GM12872 (cell line): Measurements from ENCODE around the gene CAMK2B.

Experiments used
- TF ChIP-seq, protein P1 (sequence below): IDR thresholded peaks from 3 replicates; pipeline ENCODE4 v1.5.1; 2011; ENCODE audit warnings: low read depth, mild to moderate bottlenecking, low read length, moderate library complexity; ENCODE audit not compliant: insufficient read depth

The CAMK2B gene

DNA sequence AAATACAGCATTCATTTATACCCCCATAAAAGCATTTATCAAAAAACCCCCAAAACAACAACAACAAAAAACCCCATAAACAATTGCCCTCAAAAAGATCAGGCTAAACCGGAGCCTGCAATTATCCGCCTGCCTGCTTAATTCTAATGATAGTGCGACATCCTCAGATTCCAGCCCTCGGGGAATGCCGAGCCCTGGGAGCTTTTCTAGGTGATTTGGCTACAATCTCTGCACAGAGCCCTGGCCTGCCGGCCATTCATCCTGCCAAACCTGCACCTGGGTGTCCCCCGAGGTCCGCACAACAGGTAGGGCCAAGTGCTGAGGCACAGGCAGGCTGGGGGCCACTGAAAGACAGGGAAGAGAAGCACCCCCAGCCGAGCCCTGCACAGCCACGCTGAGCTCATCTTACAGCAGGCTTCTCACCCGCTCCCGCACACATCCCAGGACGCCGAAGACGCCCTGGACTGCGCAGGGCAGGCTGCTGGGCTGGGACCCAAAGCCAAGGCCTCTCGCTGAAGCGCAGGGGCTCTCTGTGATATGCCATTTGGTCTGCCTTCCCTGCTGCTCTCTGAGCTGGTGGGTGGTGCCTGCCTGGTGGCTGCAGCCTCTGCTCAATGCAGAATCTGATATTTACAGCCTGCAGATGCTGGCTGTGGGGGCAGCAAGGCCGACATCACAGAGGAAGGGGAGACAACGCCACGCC, 57.5 kb downstream of the CAMK2B start:
- TF ChIP-seq, protein P1, sequence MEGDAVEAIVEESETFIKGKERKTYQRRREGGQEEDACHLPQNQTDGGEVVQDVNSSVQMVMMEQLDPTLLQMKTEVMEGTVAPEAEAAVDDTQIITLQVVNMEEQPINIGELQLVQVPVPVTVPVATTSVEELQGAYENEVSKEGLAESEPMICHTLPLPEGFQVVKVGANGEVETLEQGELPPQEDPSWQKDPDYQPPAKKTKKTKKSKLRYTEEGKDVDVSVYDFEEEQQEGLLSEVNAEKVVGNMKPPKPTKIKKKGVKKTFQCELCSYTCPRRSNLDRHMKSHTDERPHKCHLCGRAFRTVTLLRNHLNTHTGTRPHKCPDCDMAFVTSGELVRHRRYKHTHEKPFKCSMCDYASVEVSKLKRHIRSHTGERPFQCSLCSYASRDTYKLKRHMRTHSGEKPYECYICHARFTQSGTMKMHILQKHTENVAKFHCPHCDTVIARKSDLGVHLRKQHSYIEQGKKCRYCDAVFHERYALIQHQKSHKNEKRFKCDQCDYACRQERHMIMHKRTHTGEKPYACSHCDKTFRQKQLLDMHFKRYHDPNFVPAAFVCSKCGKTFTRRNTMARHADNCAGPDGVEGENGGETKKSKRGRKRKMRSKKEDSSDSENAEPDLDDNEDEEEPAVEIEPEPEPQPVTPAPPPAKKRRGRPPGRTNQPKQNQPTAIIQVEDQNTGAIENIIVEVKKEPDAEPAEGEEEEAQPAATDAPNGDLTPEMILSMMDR = no peak

DNA sequence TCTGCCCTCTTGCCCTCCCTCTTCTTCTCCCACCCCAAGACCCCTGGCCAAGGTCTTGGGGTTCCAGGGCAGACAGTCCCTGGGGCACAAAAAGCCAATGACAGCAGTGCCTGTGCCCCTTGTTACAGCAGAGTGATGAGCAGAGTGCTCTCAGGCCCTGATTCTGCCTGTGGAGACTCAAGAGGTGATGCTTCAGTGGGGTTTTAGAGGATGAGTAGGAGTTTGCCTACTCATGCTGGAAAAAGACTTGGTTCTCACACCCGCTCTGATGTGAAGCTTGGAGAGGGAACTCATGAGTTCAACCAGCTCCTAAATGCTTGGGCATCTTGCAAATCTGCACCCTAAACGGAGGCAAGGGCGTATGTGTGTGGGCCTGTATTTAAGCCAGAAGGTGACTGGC, 58.2 kb downstream of the CAMK2B start:
- TF ChIP-seq, protein P1 = no peak

DNA sequence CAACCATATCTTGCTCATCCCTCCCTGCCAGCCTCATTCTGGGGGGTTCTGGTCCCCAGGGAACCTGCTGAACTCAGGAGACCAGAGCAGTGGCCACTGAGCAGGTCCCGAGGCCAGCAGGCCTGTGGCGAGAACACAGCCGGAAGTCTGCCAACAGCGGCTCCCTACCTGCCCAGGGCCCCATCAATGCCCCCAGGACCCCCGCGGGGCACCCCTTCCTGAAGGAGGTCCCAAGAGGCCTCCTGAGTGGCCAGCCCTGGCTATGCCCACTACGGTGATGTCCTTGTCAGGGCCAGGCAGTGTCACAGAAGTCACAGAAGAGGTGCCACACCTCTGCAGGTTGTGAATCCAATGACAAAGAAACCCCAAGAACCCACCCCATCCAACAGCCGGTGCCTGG, 58.9 kb downstream of the CAMK2B start:
- TF ChIP-seq, protein P1 = no peak

DNA sequence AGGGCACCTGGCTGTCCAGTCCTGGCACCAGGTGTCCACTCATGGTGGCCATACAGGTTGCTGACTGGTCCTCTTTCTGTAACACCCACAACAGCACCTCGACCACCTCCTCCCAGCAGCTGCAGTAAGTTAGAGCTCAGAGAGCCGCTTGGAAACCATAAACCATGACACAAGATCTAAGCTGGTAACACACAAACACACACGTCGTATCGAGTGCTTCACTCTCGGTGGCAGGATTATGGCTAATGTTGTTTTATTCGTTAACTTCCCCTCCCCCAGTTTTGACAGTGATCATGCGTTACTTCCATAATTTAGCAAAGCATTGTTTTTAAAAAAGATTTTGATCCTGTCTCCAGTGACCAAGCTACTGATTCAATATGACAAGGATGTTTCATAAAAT, 59.7 kb downstream of the CAMK2B start:
- TF ChIP-seq, protein P1 = no peak

DNA sequence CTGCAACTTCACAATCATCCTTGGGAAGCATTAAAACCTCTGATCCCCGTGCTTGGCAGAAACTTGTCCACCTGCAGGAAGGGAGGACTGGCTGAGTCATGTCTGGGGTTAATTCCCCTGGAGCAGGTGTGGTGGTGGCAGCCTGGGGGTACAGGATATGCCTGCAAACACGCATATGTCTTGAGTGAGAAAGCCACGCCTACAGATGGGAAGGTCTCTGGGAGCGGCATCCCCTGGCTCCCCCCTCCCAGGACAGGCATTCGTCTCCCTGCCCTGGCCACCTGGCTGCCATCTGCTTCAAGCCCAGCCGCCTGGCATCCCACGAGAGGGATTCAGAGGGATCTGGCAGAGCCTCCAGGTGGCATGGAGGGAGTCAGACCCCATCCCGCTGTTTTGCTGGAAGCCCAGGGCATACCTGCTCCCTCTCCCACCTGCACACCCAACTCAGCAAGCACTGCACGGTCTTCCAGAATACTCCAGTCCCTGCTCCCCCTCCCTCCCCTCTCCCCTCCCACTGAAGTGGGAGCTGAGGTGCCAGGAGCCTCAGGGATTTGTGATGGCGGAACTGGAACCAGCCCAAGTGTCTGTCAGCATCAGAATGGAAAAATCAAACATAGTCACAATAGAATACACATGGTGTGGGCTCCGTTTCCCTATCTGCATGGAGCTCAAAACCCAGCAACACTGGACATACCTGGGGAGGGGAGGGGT, 61.0 kb downstream of the CAMK2B start:
- TF ChIP-seq, protein P1 = no peak

DNA sequence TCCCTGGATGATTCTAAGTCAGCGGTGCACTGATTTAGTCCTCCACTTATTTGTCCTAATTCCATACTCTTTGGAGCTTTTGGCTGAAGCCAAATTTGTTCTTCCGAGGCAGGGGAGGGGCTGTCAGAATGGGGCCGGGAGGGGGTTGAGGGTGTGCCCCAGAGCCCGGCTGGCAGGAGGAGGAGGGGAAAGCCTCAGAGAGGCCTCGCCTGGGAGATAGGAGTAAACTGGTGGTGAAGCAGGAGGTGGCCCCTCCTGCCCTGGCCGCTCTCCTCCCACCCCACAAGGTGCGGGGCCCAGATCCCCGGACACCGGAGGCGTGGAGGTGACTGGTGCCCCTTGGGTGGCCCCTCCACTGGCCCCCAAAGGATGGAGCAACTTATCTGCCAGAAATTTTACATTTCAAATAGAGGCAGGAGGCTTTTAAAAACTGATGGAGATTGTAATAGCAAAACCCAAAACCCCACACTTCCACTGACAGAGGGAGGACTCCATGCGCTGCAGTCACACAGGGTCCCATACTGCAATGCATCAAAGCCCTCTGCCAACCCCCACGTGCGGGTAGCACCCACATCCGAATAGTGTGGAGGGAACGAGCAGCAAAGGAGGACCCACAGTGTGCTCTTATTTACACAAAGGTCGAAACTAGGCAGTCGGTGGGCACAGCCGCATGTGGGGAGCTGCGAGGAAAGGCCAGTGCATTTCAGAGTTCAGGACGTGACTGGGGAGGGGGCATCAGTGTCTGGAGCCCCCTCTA, 61.9 kb downstream of the CAMK2B start:
- TF ChIP-seq, protein P1 = no peak

DNA sequence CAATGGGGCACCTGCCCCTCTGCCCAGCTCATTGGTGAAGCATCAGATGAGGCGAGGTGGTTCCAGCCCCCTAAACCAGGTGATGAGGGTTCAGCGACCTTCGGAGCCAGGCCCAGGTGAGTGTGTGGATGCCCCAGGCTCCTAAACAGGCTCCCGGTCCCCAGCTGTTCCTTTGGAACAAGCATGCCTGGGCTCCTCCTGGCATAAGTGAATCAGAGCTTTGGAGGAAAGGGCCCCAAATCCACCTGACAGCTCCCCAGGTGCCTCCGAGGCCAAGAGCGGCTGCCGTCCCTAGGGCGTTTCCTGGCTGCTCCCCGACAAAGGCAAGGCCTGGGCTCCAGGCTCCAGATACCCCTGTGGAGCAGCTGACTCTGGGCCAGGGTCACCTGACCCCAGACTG, 63.4 kb downstream of the CAMK2B start:
- TF ChIP-seq, protein P1 = no peak
